Effector CD4-positive, alpha-beta T cell (primary cell): ENCODE results near the gene ULK4.

Source experiments
- DNase-seq: peaks from one replicate; pipeline ENCODE4 v3.0.0-alpha.2; 2020

Gene ULK4

GRCh38 chr3:41345788-41346187 is 616.1 kb downstream of the ULK4 start:
- DNase-seq: no peak

GRCh38 chr3:41339758-41340157 is 622.1 kb downstream of the ULK4 start:
- no peak for DNase-seq

DNA sequence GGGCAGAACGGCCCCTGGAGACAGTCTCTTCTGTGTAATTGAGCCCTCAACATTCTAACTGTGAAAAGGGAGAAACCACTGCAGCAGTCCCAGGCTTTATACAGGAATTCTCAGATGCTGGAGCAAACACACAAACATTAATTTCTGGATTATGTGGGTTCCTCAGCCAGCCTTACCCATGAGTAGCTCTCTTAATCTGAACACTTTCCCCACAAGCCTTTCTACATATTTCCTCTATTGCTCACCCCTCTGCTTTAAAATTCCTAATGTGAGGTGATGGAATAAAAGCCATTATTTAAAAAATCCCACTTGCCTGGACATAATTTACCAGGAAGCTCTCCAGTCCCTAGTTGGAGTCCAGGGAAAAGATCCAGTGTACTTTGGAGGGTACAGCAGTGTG is 623.6 kb downstream of the ULK4 start:
- no peak for DNase-seq

GRCh38 chr3:41334426-41334825 is 627.5 kb downstream of the ULK4 start:
- no peak for DNase-seq

- DNase-seq: no peak
These were observed 630.9 kb downstream of the ULK4 start for GRCh38 chr3:41331041-41331440.

GRCh38 chr3:41330465-41330864 is 631.4 kb downstream of the ULK4 start:
- no peak for DNase-seq

GRCh38 chr3:41329881-41330280 is 632.0 kb downstream of the ULK4 start:
- DNase-seq: no peak

- DNase-seq: no peak
These were observed 633.0 kb downstream of the ULK4 start for GRCh38 chr3:41328926-41329325.

DNA sequence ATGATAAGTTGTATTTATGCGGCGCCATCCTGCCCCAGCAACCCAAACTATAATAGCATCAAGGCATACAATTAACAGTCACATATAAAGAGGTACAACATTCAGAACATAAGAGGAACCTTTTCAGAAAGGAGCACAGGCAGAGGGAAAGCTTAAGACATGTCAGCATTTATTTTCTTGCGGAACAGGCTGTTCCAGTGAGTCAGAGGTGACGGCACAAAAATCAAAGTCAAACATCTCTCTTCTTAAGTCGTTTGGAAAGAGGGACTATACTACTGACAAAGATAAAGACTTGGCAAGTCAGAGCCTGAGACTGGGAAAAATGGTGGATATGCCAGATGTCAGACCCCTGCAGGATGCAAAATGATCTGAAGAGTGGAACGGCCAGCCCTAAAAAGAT is 634.2 kb downstream of the ULK4 start:
- no peak for DNase-seq

- no peak for DNase-seq
These were observed 637.8 kb downstream of the ULK4 start for GRCh38 chr3:41324156-41324475.

DNA sequence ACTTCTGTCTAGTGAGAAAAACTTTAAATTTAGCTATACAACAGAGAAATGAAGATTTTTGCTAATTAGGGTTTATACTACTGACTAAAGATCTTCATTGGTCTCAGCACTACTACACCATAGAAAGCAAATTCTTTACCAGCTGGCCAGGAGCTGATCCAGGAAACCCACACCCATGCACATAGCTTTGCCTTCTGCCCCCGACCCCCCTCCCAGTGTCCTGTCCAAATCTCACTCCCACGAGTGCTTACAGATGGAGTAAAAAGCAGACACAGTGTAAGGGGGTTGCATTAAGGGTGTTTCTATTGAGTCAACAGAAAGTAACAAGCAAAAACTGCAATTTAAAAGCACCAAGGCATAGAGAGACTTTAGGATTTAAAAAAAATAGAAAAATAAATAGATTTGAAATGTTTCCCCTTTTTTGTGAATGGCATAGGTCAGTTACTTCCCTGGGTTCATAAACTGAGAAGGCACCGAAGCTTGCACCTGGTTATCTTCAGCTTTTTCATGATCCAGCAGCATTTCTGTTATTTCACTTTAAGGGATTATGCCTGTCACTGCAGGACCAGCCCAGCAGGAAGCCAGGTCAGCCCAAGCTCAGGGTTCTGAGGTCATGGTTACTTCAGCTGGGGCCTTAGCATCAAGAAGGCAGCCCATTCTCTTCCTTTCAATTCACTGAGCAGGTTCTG is 638.3 kb downstream of the ULK4 start:
- DNase-seq: no peak

DNA sequence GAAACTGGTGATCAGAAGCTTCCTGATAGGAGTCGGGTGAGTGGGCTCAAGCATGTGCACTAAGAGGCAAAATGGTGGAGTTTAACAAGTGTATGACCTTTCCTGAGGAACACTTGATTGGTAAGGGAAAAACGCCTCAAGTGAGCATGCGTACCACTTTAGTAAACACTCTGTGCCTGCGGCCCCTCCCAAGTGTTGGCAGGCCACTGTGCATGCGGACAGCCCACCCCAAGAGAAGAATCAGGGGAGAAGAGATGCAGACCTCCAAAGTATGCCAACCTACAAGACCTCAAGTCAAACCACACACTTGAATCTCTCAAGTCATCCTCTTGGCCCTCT is 640.3 kb downstream of the ULK4 start:
- no peak for DNase-seq

- no peak for DNase-seq
These were observed 640.8 kb downstream of the ULK4 start for GRCh38 chr3:41320953-41321641.

DNA sequence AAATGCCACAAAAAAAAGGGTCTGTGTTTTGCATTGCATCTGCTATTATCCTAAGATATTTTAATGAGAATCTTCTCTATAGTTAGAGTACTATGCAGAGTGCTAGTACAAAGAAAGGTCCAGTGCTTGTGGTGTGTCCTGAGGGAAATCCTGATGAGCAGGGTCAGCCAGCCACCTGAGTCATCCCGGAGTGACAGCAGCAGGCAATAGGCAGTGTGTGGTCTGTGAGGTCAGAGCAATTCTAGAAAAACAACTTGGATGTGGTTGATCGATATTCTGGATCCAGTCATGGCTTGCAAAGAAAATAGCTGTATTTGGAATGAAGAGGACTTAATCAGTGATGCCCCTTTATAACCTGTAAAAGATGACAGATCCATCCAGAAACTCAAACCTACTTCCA is 643.4 kb downstream of the ULK4 start:
- DNase-seq: no peak

- no peak for DNase-seq
These were observed 644.2 kb downstream of the ULK4 start for GRCh38 chr3:41317718-41318117.

DNA sequence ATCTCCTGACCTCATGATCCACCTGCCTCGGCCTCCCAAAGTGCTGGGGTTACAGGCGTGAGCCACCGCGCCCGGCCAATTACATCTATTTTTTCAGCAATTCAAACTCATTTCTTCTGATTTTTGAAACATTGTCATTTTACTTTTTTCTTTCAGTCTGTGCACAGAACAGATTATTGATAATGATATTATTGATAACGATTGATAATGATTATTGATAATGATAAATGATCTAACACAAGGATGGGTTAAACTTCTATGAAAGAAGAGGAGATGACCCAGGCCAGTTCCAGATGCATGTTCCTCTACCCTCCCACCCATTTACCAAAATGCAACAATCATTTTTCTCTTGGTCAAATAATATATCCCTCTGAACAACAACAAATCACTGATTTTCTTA is 644.6 kb downstream of the ULK4 start:
- DNase-seq: no peak

GRCh38 chr3:41315126-41315525 is 646.8 kb downstream of the ULK4 start:
- no peak for DNase-seq

GRCh38 chr3:41308119-41308518 is 653.8 kb downstream of the ULK4 start:
- DNase-seq: no peak

- DNase-seq: no peak
These were observed 654.8 kb downstream of the ULK4 start for GRCh38 chr3:41307065-41307464.

GRCh38 chr3:41304593-41304992 is 657.3 kb downstream of the ULK4 start:
- DNase-seq: no peak

DNA sequence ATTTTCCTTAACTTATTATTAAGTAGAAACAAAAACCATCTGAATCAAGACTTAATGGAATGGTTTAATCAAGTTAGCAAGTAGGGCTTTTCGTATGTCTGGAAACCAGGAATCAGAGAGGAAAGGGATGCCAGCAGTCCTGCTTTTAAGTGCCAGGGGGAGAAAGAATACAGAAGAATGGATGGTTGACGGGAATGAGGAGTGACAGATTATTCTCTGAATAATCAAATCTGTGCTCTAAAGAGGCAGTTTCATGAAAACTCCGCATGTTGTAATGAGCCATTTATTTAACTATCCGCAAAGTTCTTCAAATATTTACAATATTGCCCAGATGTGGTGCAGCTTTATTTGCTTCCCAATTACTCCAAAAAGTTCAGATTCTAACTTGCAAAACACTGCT is 659.6 kb downstream of the ULK4 start:
- no peak for DNase-seq

DNA sequence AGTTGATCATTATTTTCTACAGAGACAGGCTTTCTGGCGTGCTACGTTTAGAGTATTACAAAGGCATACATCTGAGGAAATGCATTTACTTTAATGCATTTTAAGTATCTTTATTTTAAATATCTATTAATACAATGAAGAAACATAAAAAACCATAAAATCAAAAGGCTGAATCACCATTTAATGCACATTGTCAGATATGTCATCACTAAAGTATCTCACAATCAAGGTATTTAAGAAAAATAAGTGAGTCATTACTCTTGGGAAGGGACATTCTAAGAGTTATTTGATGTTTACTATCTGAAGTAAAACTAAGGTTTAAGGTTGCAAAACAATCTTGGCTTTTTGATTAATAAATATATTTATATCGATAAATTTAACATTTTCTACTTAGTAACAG is 660.4 kb downstream of the ULK4 start:
- DNase-seq: no peak

DNA sequence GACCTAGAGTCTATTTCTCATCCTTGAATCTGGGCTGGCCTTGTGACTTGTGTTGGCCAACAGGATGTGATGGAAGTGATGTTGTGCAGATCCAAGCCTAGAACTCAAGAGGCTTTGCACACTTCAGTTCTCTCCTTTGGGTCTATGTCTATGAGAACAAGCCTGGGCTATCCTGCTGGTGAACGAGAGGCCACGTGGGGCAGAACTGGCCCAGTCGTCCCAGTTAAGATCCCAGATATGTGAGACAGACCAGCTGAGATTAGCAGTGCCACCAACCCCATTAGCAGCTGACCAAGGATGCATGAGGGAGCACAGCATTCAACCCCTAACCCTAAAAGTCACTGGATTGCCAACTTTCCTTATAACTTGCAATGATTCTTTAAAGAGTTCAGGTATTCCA is 662.9 kb downstream of the ULK4 start:
- DNase-seq: no peak

- no peak for DNase-seq
These were observed 664.2 kb downstream of the ULK4 start for GRCh38 chr3:41297750-41298149.

GRCh38 chr3:41296556-41296955 is 665.3 kb downstream of the ULK4 start:
- no peak for DNase-seq
